HG03280 (cell line): ENCODE measurements around the gene TTN.

ENCODE experiments used
- ATAC-seq: cut with Tn5 transposase; IDR thresholded peaks from one replicate; pipeline ENCODE4 v1.9.1; 2021; ENCODE audit warnings: mild to moderate bottlenecking, moderate library complexity; ENCODE audit not compliant: unreplicated experiment

The TTN gene

GRCh38 chr2:178506949-178507348 lies 300.3 kb downstream of the TTN start:
- no peak for ATAC-seq

- no peak for ATAC-seq
Measured at GRCh38 chr2:178506524-178506923, 300.7 kb downstream of the TTN start.

- ATAC-seq = no peak
Measured at GRCh38 chr2:178506101-178506500, 301.1 kb downstream of the TTN start.

- no peak for ATAC-seq
Measured at GRCh38 chr2:178502751-178503150, 304.5 kb downstream of the TTN start.

- no peak for ATAC-seq
Measured at GRCh38 chr2:178499640-178500039, 307.6 kb downstream of the TTN start.

- no peak for ATAC-seq
Measured at GRCh38 chr2:178498137-178498536, 309.1 kb downstream of the TTN start.

- ATAC-seq = no peak
Measured at GRCh38 chr2:178496049-178496448, 311.2 kb downstream of the TTN start.

GRCh38 chr2:178491612-178492011 lies 315.6 kb downstream of the TTN start:
- no peak for ATAC-seq

GRCh38 chr2:178485356-178485755 lies 321.9 kb downstream of the TTN start:
- no peak for ATAC-seq

GRCh38 chr2:178484245-178485041 lies 322.8 kb downstream of the TTN start:
- ATAC-seq = no peak

GRCh38 chr2:178482437-178482836 lies 324.8 kb downstream of the TTN start:
- peak; percentile 20 for ATAC-seq

- peak; percentile 62 for ATAC-seq
Measured at GRCh38 chr2:178480227-178481181, 326.7 kb downstream of the TTN start, which contains the start of gene PLEKHA3. Gene PLEKHA3, plus strand, starts transcription at chr2:178480457. Its CDS starts 413 bp downstream, at chr2:178480870.

- no peak for ATAC-seq
Measured at GRCh38 chr2:178479758-178480226, 327.4 kb downstream of the TTN start.

- ATAC-seq = no peak
Measured at GRCh38 chr2:178479275-178479616, 328.0 kb downstream of the TTN start.

GRCh38 chr2:178478439-178479274 lies 328.6 kb downstream of the TTN start, which contains the start of gene FKBP7:
Gene FKBP7, minus strand, starts transcription at chr2:178478600. Its CDS starts 101 bp downstream, at chr2:178478499.
- peak; percentile 60 for ATAC-seq

GRCh38 chr2:178478130-178478438 lies 329.1 kb downstream of the TTN start:
- peak; percentile 5 for ATAC-seq

GRCh38 chr2:178477443-178478129 lies 329.6 kb downstream of the TTN start:
- no peak for ATAC-seq

GRCh38 chr2:178476477-178476876 lies 330.7 kb downstream of the TTN start:
- ATAC-seq = no peak
